Putamen (tissue), 1 donor: ENCODE results near the gene PLSCR3.

Source experiments
- DNase-seq: peaks from one replicate; pipeline ENCODE4 v3.0.0-alpha.2; 2016; ENCODE audit warnings: low spot score

PLSCR3 gene

DNA sequence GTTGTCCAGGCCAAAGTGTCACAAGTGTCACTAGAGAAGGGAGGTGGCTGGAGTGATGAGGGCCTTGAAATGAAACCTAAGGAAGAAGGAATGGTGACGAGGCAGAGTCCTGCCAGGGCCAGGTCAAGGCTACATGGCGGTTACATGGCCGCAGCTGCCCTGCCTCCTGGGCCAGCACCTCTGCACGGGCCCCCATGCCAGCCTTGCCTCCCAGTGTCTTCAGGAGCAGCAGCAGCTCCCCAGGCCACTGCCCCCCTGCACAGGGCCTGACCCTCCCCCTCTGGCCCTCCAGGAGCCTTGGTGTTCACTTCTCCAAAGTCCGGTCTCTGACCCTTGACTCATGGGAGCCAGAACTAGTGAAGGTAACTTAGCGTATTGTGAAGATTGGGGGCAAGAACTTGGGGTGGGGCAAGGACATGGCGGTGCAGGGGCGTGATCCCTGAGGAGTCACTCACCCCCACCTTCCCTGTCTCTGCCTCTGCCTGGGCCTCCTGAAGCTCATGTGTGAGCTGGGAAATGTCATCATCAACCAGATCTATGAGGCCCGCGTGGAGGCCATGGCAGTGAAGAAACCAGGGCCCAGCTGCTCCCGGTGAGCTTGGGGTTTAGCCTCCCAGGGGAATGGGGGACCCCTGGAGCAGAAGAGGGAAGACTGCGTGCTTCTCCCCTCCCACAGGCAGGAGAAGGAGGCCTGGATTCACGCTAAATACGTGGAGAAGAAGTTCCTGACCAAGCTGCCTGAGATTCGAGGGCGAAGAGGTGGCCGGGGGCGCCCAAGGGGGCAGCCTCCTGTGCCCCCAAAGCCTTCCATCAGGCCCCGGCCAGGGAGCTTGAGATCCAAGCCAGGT, 46.5 kb downstream of the PLSCR3 start:
- no peak for DNase-seq

DNA sequence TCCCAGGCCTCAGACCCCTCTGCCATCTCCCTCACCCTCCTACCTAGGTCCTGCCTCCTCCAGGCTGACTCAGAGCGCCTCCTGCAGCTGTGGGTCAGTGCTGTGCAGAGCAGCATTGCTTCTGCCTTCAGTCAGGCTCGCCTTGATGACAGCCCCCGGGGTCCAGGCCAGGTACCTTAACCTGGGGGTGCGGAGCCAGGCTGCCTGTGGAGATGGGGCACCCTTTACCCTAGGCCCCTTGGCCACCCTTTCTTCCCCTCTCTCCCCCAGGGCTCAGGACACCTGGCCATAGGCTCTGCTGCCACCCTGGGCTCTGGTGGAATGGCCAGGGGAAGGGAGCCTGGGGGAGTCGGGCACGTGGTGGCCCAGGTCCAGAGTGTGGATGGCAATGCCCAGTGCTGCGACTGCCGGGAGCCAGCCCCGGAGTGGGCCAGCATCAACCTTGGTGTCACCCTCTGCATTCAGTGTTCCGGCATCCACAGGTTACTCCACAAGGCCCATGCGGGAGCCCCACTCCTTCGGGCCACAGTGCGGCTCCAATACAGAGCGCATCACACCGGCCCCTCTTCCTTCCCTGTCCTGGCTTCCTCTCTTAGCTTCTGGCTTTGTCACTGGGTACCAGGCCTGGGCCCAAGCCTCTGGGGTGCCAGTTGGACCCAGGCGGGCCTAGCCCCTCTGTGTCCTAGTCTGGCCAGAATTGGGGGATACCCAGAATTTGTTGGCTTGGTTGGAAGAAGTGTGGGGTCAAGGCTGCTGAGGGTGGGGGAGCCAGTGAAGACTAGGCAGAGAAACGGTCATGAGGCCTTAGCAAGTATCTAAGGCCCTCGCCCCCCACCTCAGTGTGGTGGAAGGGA, 47.3 kb downstream of the PLSCR3 start:
- no peak for DNase-seq

DNA sequence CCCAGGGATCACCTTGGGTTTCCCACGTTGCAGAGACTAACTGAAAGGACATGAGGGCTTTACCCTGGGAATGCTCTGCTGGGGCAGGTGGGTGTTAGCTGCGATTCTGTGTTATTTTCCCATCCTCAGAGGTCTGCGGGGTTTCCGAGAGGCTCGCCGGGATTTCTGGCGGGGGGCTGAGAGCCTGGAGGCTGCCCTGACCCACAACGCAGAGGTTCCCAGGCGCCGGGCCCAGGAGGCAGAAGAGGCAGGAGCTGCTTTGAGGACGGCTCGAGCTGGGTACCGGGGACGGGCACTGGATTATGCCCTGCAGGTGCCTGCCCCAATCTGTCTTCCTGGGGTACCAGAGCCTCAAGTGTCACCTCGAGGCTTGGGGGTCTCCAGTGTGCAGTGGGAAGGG, 51.1 kb downstream of the PLSCR3 start:
- no peak for DNase-seq

DNA sequence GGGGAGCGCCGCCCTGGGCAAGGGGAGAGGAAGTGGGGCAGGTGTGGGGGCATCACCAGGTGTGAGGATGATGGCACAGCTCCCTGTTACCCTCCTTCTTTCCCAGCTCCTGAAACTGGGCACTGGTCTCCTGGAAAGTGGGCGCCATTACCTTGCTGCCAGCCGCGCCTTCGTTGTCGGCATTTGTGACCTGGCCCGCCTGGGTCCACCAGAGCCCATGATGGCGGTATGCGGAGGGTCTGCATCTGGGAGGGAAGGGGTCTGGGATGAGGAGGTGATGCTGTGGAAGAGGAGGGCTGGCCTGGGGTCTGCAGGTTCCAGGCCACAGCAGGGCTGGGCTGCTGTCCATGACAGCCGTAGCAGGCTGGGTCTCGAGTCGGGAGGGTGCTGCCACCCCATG, 52.5 kb downstream of the PLSCR3 start:
- DNase-seq: no peak

DNA sequence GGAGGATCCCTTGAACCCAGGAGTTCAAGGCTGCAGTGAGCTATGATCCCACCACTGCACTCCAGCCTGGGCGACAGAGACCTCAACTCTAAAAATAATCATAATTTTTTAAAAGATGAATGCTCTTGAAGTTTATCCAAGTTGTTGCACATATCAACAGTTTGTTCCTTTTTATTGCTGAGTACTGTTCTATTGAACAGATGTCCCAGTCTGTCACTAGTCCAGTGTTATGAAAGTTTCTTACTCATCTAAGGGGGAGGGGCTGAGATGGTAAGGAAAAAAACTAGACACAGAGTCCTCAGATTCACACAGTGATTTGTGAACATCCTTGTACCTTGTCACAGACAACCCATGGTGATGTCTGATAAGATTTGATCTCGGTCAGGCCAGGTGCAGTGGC, 54.1 kb downstream of the PLSCR3 start:
- DNase-seq: no peak
